DMS153 treated with DMSO at 0.1 percent for 48 hours (cell line): ENCODE results near the gene CDON.
A peak's percentile ranks its signal among the peaks of the same experiment; 100 is the strongest.

Source experiments
- DNase-seq: peaks from one replicate; lab custom pipeline; 2025; ENCODE audit not compliant: unreplicated experiment; lab: John Stamatoyannopoulos, UW

The CDON gene

DNA sequence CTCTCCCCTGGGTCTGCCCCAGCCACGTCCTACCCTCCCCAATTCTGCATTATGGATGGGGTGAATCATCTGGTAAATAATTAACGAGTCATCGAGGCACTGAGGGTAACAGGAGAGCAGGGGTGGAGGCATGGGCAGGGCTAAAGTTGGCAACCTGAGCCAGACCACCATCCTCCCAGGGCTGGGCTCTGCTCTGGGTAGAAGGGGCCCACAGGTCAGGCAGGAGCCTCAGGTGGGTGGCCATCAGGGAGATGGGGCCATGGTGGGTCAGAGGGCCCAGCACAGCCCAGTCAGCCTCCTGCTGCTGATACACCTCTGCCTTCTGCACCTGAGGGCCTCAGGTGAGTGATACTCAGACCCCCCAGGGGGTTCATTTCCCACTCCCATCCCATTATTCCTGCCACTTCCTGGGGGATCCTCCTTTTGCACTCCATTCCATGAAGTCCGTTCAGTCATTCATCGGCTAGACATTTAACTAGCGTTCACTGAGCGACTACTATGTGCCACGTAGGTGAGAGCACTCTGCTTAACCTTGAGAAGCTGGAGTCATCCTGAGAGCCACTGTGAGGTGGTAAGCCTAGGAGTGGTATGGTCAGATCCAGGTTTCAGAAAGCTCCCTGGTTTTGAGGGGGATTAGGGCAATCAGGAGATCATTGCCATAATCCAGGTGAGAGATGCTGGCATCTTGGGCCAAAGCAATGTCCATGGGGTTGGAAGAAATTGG, 116.7 kb downstream of the CDON start, which contains the start of gene VSIG10L2:
VSIG10L2 (plus strand) TSS at position 248 of the 724 bp plus-strand sequence; CDS start at position 260, 12 bp downstream.
- no peak for DNase-seq

DNA sequence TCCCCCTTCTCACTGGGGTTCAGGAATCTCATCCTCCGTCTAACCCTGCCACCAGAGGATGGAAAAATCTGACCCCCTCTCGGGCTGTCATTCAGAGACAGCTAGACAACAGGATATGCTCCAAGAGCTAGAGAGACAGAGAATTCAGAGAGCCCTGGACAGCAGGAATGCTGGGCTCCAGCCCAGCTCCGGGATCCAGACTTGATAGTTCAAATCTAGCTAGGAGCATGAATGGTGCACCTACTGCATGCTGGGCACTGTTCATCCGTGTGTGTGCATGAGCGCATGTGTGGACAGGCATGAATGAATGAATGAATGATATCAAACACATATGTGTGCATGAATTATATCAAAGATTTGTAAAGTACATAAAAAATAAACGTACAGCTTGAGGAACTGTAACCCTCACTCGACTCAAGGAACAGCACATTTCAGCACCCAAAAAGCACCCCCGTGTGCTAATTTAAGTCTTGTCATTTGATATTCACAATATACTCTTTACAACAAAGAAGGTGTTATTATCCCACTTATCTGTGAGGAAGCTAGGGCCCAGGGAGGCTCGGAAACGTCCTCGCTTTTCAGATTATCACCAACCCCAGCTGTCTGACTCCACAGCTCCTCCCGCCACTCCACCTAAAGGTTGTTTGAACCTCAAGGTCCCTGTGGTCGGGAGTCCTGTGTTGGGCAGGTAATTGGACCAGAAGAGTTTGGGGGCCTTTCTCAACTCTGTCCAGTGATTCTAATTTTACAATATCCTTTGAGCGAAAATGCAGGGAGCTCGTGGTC, 117.5 kb downstream of the CDON start:
- no peak for DNase-seq

DNA sequence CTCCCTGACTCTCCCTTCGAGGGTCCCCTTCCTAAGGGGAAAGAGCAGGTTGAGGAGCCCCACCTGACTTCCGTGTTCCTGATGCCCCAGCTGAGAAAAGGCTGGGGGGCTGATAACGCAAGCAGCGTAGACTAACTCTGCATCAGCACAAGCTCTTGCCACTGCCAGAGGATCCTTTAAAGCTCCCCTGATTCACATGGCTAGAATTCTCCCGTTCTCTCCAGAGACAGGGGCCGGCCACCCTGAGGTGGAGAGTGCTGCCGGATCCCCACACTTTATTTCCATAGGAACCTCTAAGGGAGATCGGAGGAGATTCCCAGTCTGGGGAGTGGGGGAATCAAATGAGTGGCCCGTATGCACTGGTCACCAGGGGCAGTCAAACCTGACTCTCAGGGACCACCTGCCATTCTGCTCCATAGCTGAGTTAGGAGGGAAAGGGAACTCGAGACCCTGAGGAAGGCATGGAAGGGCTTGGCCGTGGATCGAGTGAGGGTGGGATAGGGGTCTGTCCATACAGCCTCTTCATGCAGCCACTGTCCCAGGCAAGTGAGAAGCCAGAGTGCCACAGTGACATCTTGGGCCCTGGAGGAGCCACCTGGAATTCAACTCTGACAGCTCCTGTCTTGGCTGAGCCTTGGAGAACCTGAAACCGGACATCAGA, 118.2 kb downstream of the CDON start:
- DNase-seq, result no peak

DNA sequence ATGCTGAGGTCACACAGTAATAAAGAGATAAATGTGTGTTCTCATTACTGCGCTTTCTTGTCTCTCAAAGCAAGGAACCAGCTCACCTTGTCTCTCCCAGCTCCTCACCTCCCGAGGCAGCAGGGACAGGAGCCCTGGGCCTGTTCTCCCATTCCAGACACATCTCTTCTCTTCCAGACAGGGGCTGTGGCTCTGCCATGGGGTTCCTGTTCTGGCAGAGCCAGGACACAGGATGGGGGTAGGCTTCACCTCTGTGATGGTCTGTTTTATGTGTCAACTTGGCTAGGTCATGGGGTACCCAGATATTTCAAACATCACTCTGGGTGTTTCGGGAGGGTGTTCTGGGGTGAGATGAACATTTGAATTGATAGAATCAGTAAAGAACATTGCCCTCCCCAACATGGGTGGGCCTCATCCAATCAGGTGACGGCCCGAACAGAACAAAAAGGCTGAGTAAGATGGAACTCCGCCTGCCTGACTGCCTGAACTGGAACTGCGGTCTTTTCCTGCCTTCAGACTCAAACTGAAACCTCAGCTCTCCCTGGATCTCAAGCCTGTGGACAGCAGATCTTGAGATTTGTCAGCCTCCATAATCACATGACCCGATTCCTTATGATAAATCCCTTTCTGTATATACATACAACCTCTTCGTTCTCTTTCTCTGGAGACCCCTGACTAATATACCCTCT, 118.9 kb downstream of the CDON start:
- no peak for DNase-seq

DNA sequence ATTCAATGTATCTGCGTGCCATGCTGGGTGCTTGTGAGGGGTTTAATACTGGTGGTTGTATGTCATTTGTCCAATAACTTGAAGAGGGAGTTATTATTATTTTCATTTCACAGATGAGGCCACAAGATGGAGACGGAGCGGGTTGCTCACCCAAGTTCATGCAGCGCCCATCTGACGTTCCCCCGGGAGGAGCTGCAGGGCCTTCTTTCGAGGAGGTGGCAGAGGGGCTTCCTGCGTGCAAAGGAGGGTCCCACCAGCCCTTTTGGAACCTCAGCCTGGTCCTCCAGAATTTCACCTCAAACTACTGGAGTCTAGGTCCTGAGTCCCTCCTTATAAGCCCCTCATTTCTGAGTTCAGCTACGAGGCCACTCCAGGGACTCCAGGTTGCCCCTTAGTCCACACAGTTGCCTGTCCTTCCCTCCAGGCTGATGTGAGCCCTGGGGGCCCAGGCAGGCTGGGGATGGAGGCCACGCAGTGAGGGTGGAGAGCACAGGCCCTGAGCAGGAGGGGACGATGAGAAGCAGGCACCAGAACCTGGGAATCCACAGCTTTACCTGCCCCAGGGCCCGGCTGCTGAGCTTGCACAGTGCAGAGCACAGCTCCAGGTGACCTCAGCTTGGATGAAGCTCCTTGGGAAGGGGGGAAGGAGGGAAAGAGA, 119.8 kb downstream of the CDON start:
- no peak for DNase-seq

DNA sequence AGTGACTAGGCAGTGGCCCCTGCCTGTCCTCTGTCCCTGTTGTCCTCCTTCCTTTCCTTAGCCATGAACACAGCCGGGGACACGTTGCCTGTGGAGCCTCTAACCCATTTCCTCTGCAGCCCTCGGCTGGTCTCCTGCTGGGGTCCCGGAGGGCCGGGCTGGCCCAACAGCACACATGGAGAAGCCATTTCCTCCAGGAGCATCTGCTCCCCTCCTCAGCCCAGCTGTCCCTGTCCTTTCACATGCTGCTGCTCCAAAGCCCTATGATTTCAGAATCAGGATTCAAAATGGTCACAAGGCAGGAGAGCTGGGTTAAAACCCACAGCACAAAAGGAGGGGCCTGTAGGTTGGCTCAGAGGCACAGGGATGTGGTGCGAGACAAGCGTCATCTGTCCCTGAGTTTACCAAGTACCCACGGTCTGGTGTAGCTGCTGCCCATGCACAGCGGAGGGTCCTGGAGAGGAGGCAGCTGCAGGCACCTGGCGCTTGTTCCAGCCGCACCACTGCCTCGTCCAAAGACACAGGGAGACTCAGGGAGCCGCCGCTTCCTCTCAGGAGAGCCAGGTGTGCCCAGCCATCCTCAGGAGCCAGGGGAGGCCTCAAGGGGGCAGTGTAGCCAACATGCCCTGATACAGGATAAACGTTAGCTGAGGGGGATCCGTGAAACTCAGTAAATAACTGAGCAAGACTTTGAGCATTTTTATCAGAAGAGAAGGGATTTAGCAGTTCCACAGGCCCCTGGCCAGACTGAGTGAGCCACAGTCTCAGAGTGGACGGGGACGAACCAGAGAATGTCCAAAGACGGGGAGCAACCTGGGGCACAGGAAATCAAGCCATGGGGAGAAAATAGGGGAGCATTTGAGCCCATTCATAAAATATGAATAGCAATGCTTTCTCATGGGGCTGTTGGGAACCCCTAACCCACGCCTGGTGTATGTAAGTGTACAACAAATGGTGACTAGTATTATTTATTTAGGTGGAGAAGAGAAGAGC, 120.8 kb downstream of the CDON start:
- peak; percentile 64 for DNase-seq

DNA sequence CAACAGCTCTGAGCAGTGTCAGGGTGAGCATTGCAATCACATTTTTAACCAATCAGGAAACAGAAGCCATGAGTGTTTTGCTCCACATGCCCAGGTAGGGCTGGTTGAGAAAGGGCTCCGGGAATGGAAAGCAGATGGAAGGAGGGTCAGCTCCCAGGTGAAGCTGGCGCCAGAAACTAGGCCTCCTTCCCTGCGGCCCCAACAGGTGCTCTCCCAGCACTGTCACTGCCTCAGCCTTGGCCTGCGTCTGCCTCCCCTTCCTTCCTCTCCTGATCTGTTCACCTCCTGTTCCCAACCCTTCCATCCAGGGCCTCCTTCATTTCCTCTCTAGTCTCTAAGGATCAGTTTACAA, 121.4 kb downstream of the CDON start:
- no peak for DNase-seq

DNA sequence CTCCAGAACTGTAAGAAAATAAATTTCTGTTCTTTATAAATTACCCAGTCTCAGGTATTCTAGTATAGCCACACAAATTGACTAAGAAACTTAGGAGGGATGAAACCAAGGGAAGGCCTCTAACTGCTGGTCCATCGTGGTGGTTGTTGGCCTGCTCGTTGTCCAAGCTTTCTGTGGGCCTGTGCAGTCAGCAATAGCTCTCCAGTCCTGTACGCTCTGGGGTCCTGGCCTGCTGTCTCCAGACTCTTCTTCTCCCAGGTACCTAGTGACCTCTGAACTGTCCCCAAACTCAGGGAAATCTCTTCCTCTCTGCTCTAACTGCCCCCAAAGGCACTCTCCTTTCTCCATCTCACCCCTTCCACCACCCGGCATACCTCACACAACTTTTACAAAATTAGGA, 122.5 kb downstream of the CDON start:
- no peak for DNase-seq

DNA sequence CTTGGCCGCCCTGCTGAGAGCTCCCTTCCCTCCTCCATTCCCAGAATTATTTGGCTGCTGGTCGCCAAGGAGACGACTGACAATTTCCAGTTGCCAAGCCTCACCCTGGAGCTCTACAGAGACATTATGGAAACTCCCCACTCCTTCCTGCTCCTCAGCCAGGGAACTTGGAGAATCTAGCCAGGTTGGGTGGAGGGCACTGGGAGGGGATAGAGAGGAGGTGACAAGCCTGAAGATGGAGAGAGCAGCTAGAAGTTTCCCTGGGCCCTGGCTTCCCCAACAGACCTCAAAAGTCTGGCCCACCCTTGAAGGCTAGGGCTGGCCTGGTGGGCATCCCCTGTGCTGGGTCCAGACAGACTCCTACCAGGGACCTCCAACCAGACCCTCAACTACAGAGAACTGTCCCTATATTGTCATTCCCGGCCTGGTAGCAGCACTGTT, 123.6 kb downstream of the CDON start:
- no peak for DNase-seq

DNA sequence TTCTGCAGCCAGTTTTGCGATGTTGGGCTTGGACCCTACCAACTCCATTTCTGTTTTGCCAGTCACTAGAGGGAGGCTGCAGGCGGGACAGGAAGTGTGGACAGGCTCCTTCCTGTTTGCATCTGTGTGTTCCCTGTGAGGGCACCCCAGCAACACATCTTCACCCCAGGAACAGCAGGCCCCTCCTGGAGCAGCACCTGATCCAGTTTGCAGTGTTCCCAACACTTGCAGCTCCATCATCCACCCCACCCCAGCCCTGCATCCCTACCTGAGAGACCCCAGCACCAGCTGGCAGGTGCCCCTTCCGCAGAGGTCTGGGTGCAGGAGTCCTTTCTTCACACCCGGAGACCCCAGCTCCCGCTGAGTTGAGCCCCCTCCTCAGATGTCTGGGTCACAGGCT, 124.2 kb downstream of the CDON start:
- DNase-seq, result no peak

DNA sequence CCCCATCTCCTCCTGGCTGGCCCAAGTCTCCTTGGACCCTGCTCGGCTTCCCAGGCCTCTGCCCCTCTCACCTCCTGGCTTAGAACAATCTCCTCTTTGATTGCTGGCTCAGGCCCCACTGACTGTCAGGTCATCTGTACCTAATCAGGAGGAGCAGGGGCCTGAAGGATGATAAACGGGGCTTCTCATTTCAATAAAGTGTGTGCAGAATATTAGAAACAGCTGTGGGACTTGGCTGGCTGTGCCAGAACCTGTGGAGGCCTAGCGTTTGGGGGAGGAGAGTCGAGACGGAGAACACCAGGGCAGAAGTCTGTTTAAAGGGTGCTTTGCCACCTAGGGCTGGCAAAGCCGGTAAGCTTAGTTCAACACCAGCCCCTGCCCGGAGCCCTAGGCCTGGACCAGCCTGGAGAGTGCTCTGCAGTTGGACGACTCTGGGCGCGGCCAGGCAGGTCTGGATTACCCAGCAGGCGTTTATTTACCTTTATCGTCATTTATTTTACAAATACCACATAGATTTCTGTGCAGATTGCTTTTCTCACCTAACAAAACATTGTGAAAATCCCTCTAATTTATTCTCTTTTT, 127.0 kb downstream of the CDON start:
- no peak for DNase-seq

DNA sequence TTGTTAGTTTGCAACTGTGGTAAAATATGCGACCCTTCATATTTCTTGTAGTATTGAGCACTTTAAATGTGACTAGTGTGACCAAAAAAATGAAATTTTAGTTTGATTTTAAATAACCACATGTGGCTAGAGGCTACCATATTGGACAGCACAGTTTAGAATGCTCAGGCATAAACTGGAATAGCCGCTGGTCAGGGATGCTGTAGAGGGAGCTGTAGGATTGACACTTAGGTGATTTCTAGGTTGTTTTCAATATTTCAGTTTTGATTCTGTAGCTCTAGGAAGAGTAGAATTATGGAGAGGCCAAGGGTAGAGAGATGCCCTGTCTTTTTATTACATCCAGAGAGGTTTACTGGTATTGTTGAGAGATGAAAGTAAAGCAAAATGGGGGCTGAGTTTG, 127.6 kb downstream of the CDON start:
- no peak for DNase-seq

DNA sequence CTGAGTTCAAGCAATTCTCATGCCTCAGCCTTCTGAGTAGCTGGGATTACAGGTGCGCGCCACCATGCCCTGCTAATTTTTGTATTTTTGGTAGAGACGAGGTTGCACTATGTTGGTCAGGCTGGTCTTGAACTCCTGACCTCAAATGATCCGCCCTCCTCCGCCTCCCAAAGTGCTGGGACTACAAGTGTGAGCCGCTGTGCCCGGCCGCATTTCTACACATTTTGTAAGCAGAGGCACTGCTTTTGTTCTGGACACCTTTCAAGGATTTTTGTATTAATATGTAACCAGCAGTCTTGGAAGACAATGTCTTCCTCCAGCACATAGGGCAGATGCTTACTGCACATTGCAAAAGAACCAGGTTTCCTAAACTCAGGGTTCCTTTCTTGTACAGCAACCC, 128.2 kb downstream of the CDON start:
- no peak for DNase-seq

DNA sequence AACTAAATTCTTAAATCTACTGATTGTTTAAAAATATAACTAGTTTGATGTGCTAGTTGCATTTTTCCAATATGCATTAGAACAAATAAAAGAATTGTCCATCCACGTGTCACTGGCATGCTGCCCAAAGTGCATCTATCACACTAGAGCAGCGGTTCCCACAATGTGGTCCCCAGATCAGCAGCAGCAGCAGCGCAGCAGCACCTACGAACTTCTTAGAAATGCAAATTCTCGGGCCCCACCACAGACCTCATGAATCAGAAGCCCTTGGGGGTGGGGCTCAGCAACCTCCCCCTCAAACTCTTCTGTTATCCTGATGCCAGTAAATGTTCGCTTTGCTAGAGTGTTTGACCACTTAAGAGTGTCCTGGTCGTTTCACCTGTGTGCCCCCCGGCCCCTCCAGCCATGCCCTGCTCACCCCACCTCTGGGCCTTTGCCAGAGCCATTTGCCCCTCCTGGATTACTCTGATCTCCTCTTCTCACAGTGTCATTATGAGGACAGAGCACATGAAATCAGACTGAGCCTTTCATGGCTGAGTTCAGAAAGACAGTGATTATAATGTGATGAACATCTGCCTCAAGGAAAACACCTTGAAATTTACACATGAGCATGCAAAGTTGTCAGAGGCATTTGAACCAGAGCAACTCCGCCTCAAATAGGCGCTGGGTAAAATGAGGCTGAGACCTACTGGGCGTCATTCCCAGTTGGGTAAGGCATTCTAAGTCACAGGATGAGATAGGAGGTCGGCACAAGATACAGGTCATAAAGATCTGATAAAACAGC, 129.4 kb downstream of the CDON start:
- no peak for DNase-seq

DNA sequence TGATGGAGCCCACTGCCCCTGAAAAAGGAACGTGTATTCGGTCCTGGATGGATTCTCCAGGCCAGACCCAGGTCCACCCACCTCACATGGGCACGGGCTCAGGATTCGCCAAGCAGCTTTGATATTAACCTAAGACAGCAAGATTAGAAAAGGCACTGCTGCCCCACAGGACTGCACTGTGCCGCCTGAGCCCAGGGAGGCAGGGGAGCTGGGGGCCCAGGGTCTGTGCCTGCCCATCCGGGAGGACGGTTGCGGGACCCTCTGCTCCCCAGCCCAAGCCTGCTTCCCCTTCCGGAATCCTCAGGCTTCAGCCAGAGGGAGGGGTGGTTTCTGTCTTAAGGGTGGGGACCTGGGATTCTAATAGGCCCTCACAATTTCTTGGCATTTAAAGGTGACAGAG, 130.4 kb downstream of the CDON start:
- DNase-seq, result no peak

DNA sequence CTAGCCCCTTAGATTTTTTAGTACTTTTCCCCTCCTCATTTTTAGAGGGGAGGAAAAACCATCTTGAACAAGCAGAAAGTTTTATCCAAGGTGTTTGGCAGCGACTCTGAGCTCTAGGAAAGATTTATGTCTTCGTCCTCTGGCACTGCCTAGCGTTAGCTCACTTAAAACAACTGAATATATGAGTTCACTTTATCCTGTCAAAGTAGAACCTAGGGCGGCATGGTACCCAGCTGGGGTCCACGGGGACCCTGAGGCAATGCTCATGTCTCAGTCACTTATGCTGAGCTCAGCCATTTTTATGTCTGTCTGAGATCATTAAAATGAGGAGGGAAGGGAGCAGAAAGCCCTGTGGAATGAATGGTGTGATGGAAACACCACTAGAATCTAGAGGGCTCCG, 131.0 kb downstream of the CDON start:
- DNase-seq, result no peak

DNA sequence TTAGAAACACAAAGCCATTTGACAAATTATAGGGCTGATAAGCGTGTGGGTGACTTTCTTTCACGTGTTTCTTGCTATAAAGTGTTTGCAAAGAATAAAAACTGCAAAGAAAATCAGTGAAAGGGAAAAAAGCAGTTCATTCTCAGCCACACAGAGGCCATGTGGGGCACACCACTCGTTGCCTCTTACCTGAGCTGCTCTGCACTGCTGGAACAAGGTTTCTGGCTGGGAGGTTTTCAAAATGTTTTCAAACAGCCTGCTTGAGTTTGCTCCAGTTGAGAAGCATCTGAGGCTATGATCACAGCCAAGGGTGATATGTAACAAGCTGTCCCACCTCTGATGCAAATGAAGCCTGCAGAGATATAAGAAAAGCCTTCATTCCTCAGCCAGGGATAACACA, 131.6 kb downstream of the CDON start:
- no peak for DNase-seq

DNA sequence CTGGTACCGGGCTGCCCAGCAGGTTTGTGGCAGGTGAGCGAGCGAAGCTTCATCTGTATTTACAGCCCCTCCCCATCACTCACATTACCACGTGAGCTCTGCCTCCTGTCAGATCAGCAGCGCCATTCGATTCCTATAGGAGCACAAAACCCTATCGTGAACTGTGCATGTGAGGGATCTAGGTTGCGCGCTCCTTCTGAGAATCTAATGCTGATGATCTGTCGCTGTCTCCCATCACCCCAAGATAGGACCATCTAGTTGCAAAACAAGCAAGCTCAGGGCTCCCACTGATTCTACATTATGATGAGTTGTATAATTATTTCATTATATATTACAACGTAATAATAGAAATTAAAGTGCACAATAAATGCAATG, 132.6 kb downstream of the CDON start:
- no peak for DNase-seq
